HepG2 (cell line): ENCODE measurements around the gene BTAF1. TPM values are rescaled to one million over a fixed set of nuclear protein-coding genes. Genes with fewer than 3 reads are reported as not detected.

Source experiments
- ATF2 ChIP-seq: sonication (generic); formaldehyde crosslinking; IDR thresholded peaks from 2 replicates; pipeline ENCODE4 v1.4.0; 2020; ENCODE audit warnings: missing genetic modification reagents
- BRF2 ChIP-seq: sonication (generic); formaldehyde crosslinking; IDR thresholded peaks from 2 replicates; pipeline ENCODE4 v1.8.1; 2022; ENCODE audit warnings: mild to moderate bottlenecking, missing genetic modification reagents
- GZF1 ChIP-seq: sonication (generic); formaldehyde crosslinking; IDR thresholded peaks from 2 replicates; pipeline ENCODE4 v1.5.1; 2020; ENCODE audit warnings: mild to moderate bottlenecking, missing genetic modification reagents
- IKZF4 ChIP-seq: sonication (generic); formaldehyde crosslinking; IDR thresholded peaks from 2 replicates; pipeline ENCODE4 v1.5.1; 2020; ENCODE audit warnings: borderline replicate concordance, mild to moderate bottlenecking, low read depth, missing genetic modification reagents; ENCODE audit errors: not compliant biosample characterization
- IRX3 ChIP-seq: sonication (generic); formaldehyde crosslinking; IDR thresholded peaks from 2 replicates; pipeline ENCODE4 v1.8.1; 2023; ENCODE audit warnings: mild to moderate bottlenecking, low read depth, missing genetic modification reagents, borderline replicate concordance
- KLF9 ChIP-seq: IDR thresholded peaks from 2 replicates; pipeline ENCODE4 v1.6.1; 2016; ENCODE audit warnings: low read depth
- PBX3 ChIP-seq: sonication (generic); formaldehyde crosslinking; IDR thresholded peaks from 2 replicates; pipeline ENCODE4 v1.8.1; 2023; ENCODE audit warnings: missing genetic modification reagents, inconsistent platforms, borderline replicate concordance
- SOX6 ChIP-seq, 2 experiments: fragments of 450-650 bp in 1 of 2; sonication (generic) in 1 of 2; formaldehyde crosslinking in 1 of 2; IDR thresholded peaks; 2 replicates each; pipeline versions ENCODE4 v1.4.0 to v1.6.1; 2017 to 2020; ENCODE audit warnings: antibody characterized with exemption in 1 of 2, mild to moderate bottlenecking in 1 of 2, missing genetic modification reagents in 1 of 2
- THAP7 ChIP-seq: sonication (generic); formaldehyde crosslinking; IDR thresholded peaks from 2 replicates; pipeline ENCODE4 v1.8.1; 2023; ENCODE audit warnings: mild to moderate bottlenecking, missing genetic modification reagents
- ZKSCAN5 ChIP-seq: sonication (generic); formaldehyde crosslinking; IDR thresholded peaks from 2 replicates; pipeline ENCODE4 v1.5.1; 2020; ENCODE audit warnings: mild to moderate bottlenecking, missing genetic modification reagents
- ZNF17 ChIP-seq: sonication (generic); formaldehyde crosslinking; IDR thresholded peaks from 2 replicates; pipeline ENCODE4 v1.5.0; 2020; ENCODE audit warnings: mild to moderate bottlenecking, missing genetic modification reagents
- ZNF224 ChIP-seq: sonication (generic); formaldehyde crosslinking; IDR thresholded peaks from 2 replicates; pipeline ENCODE4 v1.5.0; 2020; ENCODE audit warnings: mild to moderate bottlenecking, missing genetic modification reagents
- ZNF747 ChIP-seq: sonication (generic); formaldehyde crosslinking; IDR thresholded peaks from 2 replicates; pipeline ENCODE4 v1.8.1; 2023; ENCODE audit warnings: missing genetic modification reagents, mild to moderate bottlenecking, borderline replicate concordance
- polyA plus RNA-seq, 8 experiments: library from polyadenylated mRNA; depleted of rRNA in 3 of 8; stranded (reverse) in 7 of 8; unstranded in 1 of 8; fragments of >200 nt; fragmentation: Illumina TruSeq in 4 of 8; extraction: Trizol in 4 of 8; gene quantifications; 2 replicates each; pipeline versions ENCODE4 v1.2.1 to v1.2.3, GENCODE V29; 2011 to 2016; ENCODE audit warnings: low read depth in 4 of 8, missing spikeins in 1 of 8, mixed read lengths in 1 of 8; ENCODE audit not compliant: insufficient read depth in 1 of 8
- total RNA-seq, 5 experiments: library from RNA; depleted of rRNA; stranded (reverse); fragments of >200 nt; fragmentation: Illumina TruSeq; extraction: Trizol; gene quantifications; 2 replicates each; pipeline ENCODE4 v1.2.3, GENCODE V29; 2016; ENCODE audit warnings: low read depth in 1 of 5
- TF ChIP-seq, protein P1 (sequence below): sonication (generic); formaldehyde crosslinking; IDR thresholded peaks from 2 replicates; pipeline ENCODE4 v1.5.1; 2020; ENCODE audit warnings: mild to moderate bottlenecking, missing genetic modification reagents, borderline replicate concordance
- TF ChIP-seq, protein P2 (sequence below): sonication (generic); formaldehyde crosslinking; IDR thresholded peaks from 2 replicates; pipeline ENCODE4 v1.8.1; 2023; ENCODE audit warnings: mild to moderate bottlenecking, inconsistent platforms, moderate library complexity, missing genetic modification reagents, borderline replicate concordance
- TF ChIP-seq, protein P3 (sequence below): IDR thresholded peaks from 2 replicates; pipeline ENCODE4 v1.6.1; 2016; ENCODE audit warnings: low read depth, borderline replicate concordance
- TF ChIP-seq, protein P4 (sequence below): sonication (generic); formaldehyde crosslinking; IDR thresholded peaks from 2 replicates; pipeline ENCODE4 v1.8.0; 2023; ENCODE audit warnings: mild to moderate bottlenecking, missing genetic modification reagents

Gene BTAF1
- total and polyA plus RNA-seq, 2 of the 13 experiments (the other 11 are each of a cell fraction or from before 2014, with no cell fraction given) = 38.6 to 54.1 TPM

- TF ChIP-seq, protein P1, sequence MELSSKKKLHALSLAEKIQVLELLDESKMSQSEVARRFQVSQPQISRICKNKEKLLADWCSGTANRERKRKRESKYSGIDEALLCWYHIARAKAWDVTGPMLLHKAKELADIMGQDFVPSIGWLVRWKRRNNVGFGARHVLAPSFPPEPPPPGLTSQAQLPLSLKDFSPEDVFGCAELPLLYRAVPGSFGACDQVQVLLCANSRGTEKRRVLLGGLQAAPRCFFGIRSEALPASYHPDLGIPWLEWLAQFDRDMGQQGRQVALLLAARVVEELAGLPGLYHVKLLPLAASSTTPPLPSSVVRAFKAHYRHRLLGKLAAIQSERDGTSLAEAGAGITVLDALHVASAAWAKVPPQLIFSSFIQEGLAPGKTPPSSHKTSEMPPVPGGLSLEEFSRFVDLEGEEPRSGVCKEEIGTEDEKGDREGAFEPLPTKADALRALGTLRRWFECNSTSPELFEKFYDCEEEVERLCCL = no peak; the same call in 1 of the 2 replicates
- TF ChIP-seq ZKSCAN5 (CRISPR knock-in tag) = no peak
- 0 out of 2 replicates have a peak, but pooled peaks have one; percentile 28 for TF ChIP-seq ZNF224
- TF ChIP-seq IKZF4 (CRISPR knock-in tag) = peak; percentile 68
- no peak for TF ChIP-seq KLF9 (CRISPR knock-in tag)
- TF ChIP-seq ATF2 (CRISPR knock-in tag) = peak; percentile 96
- no peak for TF ChIP-seq SOX6 (IDR thresholded peaks at IDR 0.05)
- TF ChIP-seq SOX6 (CRISPR knock-in tag; IDR thresholded peaks at IDR 0.05) = peak; percentile 63; the same call in 1 of the 2 replicates
- TF ChIP-seq IRX3 (CRISPR knock-in tag) = peak; percentile 92; the same call in 1 of the 2 replicates
- TF ChIP-seq, protein P2, sequence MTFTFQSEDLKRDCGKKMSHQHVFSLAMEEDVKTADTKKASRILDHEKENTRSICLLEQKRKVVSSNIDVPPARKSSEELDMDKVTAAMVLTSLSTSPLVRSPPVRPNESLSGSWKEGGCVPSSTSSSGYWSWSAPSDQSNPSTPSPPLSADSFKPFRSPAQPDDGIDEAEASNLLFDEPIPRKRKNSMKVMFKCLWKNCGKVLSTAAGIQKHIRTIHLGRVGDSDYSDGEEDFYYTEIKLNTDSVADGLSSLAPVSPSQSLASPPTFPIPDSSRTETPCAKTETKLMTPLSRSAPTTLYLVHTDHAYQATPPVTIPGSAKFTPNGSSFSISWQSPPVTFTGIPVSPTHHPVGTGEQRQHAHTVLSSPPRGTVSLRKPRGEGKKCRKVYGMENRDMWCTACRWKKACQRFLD (CRISPR knock-in tag) = peak; percentile 94; the same call in 1 of the 2 replicates
- TF ChIP-seq BRF2 = peak; percentile 60; the same call in 1 of the 2 replicates
- TF ChIP-seq THAP7 (CRISPR knock-in tag) = peak; percentile 58; the same call in 1 of the 2 replicates
- TF ChIP-seq ZNF17 (CRISPR knock-in tag) = peak; percentile 62; the same call in 1 of the 2 replicates
- TF ChIP-seq, protein P3, sequence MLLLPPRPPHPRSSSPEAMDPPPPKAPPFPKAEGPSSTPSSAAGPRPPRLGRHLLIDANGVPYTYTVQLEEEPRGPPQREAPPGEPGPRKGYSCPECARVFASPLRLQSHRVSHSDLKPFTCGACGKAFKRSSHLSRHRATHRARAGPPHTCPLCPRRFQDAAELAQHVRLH (CRISPR knock-in tag) = peak; percentile 60; the same call in 1 of the 2 replicates
- no peak for TF ChIP-seq GZF1 (CRISPR knock-in tag)
- TF ChIP-seq ZNF747 (CRISPR knock-in tag) = peak; percentile 82
- TF ChIP-seq PBX3 (CRISPR knock-in tag) = no peak
- TF ChIP-seq, protein P4, sequence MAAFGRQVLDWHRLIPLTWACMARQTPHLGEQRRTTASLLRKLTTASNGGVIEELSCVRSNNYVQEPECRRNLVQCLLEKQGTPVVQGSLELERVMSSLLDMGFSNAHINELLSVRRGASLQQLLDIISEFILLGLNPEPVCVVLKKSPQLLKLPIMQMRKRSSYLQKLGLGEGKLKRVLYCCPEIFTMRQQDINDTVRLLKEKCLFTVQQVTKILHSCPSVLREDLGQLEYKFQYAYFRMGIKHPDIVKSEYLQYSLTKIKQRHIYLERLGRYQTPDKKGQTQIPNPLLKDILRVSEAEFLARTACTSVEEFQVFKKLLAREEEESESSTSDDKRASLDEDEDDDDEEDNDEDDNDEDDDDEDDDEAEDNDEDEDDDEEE = peak; percentile 95
Measured at GRCh38 chr10:91923371-91924211, at the start of gene BTAF1 (continued).
